Activated T-cell treated with anti-CD3 and anti-CD28 coated beads, Interleukin-2, amount 50 U/mL, for 24 hours (primary cell): ENCODE data around the gene KIF25.

ENCODE experiments used
- DNase-seq: peaks from one replicate; pipeline ENCODE4 v3.0.0-alpha.2; 2020
- H3K27ac Mint-ChIP-seq: 2 replicates; pipeline ENCODE4 v1.8.0; 2020; ENCODE audit warnings: mild to moderate bottlenecking, mixed read lengths
- H3K27me3 Mint-ChIP-seq: 2 replicates; pipeline ENCODE4 v1.8.0; 2020; ENCODE audit warnings: mixed read lengths
- H3K36me3 Mint-ChIP-seq: 2 replicates; pipeline ENCODE4 v1.8.0; 2020; ENCODE audit warnings: low read depth, mixed read lengths
- H3K4me1 Mint-ChIP-seq: 2 replicates; pipeline ENCODE4 v1.8.0; 2020; ENCODE audit warnings: low read depth, mixed read lengths
- H3K4me3 Mint-ChIP-seq: 2 replicates; pipeline ENCODE4 v1.8.0; 2020; ENCODE audit warnings: mild to moderate bottlenecking, moderate library complexity, mixed read lengths
- H3K9me3 Mint-ChIP-seq: 2 replicates; pipeline ENCODE4 v1.8.0; 2020; ENCODE audit warnings: mixed read lengths

Gene KIF25

DNA sequence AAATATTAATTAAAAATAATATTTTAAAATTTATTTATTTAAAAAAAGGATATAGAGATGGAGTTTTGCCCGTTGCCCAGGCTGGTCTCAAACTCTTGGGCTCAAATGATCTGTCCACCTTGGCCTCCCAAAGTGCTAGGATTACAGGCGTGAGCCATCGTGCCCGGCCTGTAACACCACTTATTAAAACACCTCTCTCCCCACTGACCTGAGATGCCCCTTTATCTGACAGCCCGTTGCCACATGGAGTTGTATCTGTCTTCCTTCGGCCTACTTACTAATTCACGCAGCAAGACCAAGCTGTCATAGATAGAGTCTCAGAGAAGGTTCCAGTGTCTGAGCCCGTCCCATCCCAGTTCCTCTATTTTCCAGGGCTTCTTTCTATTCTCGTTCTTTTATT lies 30.7 kb downstream of the KIF25 start:
- DNase-seq: no peak
- Mint-ChIP-seq H3K27me3 (peaks cover 44% of the 10 kb centered on the region), H3K4me3 (no peak overlapping the region), H3K36me3 (no peaks in the 10 kb centered on the region), H3K27ac (no peak overlapping the region), H3K4me1 (no peaks in the 10 kb centered on the region), H3K9me3 (no peaks in the 10 kb centered on the region)

DNA sequence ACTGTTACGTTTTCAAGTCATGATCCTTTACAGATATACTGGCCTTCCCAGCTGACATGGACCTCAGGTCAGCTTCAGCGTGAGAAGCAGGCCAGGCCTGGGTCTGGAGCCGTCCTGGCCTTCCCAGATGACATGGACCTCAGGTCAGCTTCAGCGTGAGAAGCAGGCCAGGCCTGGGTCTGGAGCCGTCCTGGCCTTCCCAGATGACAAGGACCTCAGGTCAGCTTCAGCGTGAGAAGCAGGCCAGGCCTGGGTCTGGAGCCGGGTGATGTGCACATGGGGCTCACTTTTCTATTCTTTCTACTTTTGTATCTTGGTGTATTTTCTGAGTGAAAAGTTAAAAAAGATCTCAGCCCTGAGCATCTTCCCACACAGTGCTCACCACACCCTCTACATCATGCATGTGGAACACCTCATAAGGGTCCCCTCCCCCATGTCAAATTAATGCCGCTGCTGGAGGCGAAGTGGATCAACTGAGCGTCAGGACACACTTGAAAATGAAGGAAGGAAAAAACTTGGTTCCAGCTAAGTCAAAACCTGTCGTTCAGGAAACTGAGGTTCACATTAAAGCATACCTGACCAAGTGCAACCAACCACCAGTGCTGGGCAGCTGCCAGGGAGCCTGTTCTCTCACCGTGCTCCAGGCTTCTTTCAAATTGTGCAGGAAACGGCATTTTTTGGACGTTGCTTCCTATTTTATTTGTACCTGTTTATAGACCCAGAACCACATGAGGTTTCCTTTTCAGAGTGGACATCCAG lies 32.2 kb downstream of the KIF25 start:
- H3K9me3 Mint-ChIP-seq: no peaks in the 10 kb centered on the region
- H3K4me3 Mint-ChIP-seq: no peak overlapping the region
- peaks cover 57% of the 10 kb centered on the region for H3K27me3 Mint-ChIP-seq
- H3K27ac Mint-ChIP-seq: no peak overlapping the region
- H3K4me1 Mint-ChIP-seq: no peaks in the 10 kb centered on the region
- no peaks in the 10 kb centered on the region for H3K36me3 Mint-ChIP-seq
- DNase-seq: no peak

DNA sequence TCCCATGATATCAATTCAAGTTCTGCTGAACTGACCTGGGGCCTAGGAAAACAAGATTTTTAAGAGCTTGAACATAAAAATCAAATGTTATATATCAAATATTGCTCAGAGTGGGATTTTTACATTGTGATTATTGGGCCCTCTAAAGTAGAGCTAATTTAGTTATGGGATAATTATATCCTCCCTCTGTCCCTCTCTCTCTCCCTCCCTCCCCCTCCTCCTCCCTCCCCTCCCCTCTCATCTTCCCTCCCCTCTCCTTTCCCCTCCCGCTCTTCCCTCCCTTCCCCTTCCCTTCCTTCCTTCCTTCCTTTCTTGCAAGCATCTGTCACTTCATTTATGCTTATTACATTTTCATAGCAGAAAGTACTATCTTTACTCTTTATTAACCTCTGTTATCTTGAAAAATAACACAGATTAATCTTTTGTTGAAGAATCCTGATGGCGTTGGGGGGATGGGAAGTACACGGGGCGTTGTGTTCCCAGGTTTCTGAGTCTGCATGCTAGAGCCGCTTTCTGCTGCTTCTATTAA lies 32.8 kb downstream of the KIF25 start:
- Mint-ChIP-seq H3K4me3 (no peak overlapping the region), H3K4me1 (peaks cover 6% of the 10 kb centered on the region), H3K27me3 (peaks cover 61% of the 10 kb centered on the region), H3K27ac (no peak overlapping the region), H3K36me3 (no peaks in the 10 kb centered on the region), H3K9me3 (no peaks in the 10 kb centered on the region)
- DNase-seq: no peak

DNA sequence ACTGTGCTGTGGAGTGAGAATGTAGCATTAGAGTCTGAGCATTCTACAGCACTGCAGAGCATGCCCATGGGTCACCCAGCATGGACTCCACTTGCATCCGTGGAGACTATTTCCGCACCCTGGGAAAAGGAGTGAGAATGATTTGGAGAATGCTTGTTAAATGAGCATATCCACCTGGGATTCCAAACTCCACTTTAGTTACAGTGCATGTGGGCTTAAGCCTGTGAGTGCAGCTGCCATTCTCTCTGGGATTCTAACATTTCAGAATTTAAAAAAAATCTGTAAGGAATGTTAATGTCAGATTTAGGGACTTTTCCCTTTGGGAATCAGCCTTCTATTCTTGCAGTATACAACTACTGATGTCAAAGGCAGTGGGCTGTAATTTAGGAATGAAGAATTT lies 33.4 kb downstream of the KIF25 start:
- Mint-ChIP-seq H3K4me3 (no peak overlapping the region), H3K4me1 (peaks cover 11% of the 10 kb centered on the region), H3K27ac (no peak overlapping the region), H3K36me3 (no peaks in the 10 kb centered on the region), H3K9me3 (no peaks in the 10 kb centered on the region), H3K27me3 (peaks cover 62% of the 10 kb centered on the region)
- no peak for DNase-seq

DNA sequence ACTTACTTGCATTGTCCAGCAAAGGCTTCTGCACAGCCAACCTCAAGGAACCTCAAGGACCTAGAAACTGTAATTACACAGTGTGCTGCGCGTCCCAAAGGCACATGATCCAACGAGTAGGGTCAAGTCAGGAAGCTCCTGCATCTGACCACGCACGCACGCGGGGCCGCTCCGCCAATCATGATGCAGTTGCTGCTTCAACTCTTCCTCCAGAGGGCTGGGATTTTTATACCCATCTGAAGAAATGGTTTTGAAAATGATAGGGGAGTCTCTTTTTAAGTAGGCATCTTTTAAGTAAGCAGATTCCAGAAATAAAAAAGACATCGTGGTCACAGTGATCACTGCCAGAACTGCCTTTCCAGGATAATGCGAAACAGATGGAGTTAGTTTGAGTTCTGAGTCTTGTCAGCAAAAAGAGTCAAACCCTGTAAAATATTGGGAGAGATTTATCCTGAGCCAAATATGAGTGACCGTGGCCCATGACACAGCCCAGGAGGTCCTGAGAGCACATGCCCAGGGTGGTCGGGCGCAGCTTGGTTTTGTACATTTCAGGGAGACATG lies 34.0 kb downstream of the KIF25 start:
- no peaks in the 10 kb centered on the region for H3K9me3 Mint-ChIP-seq
- H3K36me3 Mint-ChIP-seq: no peaks in the 10 kb centered on the region
- H3K27ac Mint-ChIP-seq: no peak overlapping the region
- peaks cover 65% of the 10 kb centered on the region for H3K27me3 Mint-ChIP-seq
- H3K4me1 Mint-ChIP-seq: peaks cover 13% of the 10 kb centered on the region
- H3K4me3 Mint-ChIP-seq: no peak overlapping the region
- no peak for DNase-seq

DNA sequence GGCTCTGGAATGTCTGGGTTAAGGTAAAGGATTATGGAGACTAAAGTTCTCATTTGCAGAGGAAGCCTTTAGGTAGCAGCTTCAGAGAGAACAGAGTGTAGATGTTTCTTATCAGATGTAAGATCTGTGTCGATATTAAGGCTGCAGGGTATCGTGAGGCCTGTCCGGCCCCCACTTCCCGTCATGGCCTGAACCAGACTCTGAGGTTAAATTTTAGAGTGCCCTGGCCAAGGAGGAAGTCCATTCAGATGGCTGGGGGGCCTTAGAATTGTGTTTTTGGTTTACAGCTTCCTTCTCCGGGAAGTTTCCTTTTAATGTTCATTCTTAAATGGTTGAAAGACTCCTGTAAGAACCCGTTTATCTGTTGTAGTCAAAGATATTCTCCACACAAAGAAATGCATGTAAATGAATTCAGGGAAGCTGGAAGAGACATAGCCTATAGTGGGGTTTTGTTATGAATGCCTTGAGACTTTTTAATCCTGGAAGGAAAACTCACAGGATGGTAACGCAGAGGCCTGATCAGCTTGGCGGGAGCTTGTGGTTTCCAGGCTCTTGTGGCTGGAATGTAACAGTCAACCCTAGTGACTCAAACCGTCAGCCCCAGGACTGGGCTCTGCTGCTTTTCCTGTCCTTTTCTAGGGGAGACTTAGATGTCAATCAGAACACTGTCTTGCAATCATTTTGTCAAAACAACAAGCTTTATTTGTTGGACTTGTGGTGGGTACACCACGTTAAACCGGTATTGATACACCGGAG lies 34.7 kb downstream of the KIF25 start:
- no peak overlapping the region for H3K4me3 Mint-ChIP-seq
- DNase-seq: no peak
- H3K4me1 Mint-ChIP-seq: peaks cover 13% of the 10 kb centered on the region
- peaks cover 66% of the 10 kb centered on the region for H3K27me3 Mint-ChIP-seq
- no peaks in the 10 kb centered on the region for H3K9me3 Mint-ChIP-seq
- no peaks in the 10 kb centered on the region for H3K36me3 Mint-ChIP-seq
- H3K27ac Mint-ChIP-seq: no peak overlapping the region

DNA sequence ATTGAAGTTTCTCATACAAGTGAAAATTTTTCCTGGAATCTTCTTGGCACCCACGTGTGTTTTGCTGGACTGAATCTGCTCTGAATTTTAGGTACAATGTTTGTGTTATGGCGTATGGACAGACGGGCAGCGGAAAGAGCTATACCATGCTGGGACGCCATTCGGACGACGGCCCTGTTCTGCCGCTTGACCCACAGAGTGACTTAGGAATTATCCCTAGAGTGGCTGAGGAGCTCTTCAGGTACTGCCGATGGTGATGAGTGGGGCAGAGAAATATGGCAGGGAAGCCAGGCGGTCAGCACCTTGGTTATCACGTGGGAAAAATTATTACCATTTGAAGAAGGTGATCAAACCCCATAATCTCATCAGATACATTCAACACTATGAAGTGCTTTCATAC lies 36.3 kb downstream of the KIF25 start:
- H3K4me3 Mint-ChIP-seq: no peak overlapping the region

DNA sequence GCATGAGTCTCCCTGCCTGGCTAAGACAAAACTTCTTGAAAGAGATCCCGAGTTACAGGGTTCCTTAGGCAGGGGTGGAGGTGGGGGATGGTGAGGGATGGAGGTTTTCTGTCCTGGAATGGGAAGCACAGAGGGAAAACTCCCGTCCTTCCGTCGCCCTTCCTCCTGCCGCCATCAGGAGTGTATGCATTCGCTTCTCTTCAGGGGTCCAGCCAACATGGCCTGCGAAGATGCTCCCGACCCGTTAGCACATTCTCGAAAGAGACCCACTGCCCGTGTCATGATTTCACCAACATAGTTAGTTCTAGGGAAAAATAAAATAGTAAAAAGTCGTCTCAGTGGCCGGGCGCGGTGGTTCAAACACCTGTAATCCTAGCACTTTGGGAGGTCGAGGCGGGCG lies 37.1 kb downstream of the KIF25 start:
- no peak for DNase-seq
- Mint-ChIP-seq H3K27ac (no peak overlapping the region), H3K27me3 (peaks cover 80% of the 10 kb centered on the region), H3K4me3 (no peak overlapping the region), H3K36me3 (peaks cover 2% of the 10 kb centered on the region), H3K4me1 (peaks cover 13% of the 10 kb centered on the region), H3K9me3 (peaks cover 14% of the 10 kb centered on the region)

More for the DNA sequence above, 36.3 kb downstream of the KIF25 start:
- H3K9me3 Mint-ChIP-seq: peaks cover 11% of the 10 kb centered on the region
- H3K4me1 Mint-ChIP-seq: peaks cover 13% of the 10 kb centered on the region
- peaks cover 80% of the 10 kb centered on the region for H3K27me3 Mint-ChIP-seq
- peaks cover 1% of the 10 kb centered on the region for H3K36me3 Mint-ChIP-seq
- DNase-seq: no peak
- no peak overlapping the region for H3K27ac Mint-ChIP-seq

DNA sequence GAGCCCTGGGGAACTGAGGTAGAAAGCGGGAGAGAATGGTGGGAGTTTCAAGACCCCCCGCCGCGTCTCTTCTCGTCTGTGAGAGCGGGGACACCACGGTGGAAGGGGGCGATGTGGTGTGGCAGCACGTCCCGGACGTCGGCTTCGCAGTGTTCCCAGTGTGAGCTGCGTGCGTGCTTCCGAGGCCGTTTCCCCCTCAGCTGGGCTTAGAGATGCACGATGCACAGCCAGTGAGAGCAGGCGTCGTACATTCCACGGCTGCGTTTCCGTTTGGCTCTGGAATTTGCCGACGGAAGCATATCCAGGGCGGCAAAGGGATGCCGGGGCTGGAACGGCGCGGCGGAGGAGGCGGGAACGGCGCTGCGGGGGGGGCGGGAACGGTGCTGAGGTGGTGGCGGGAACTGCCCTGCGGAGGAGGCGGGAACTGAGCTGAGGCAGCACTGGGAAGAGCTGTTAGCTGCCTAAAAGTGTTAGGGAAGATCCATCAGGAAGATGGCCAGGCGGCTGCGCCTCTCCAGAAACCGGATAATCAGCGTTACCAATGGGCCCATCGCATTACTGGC lies 37.7 kb downstream of the KIF25 start:
- H3K36me3 Mint-ChIP-seq: peaks cover 4% of the 10 kb centered on the region
- H3K27ac Mint-ChIP-seq: no peak overlapping the region
- H3K4me3 Mint-ChIP-seq: peak overlapping the region; percentile 50
- H3K4me1 Mint-ChIP-seq: peaks cover 13% of the 10 kb centered on the region
- DNase-seq: no peak
- H3K9me3 Mint-ChIP-seq: peaks cover 19% of the 10 kb centered on the region
- H3K27me3 Mint-ChIP-seq: peaks cover 77% of the 10 kb centered on the region

DNA sequence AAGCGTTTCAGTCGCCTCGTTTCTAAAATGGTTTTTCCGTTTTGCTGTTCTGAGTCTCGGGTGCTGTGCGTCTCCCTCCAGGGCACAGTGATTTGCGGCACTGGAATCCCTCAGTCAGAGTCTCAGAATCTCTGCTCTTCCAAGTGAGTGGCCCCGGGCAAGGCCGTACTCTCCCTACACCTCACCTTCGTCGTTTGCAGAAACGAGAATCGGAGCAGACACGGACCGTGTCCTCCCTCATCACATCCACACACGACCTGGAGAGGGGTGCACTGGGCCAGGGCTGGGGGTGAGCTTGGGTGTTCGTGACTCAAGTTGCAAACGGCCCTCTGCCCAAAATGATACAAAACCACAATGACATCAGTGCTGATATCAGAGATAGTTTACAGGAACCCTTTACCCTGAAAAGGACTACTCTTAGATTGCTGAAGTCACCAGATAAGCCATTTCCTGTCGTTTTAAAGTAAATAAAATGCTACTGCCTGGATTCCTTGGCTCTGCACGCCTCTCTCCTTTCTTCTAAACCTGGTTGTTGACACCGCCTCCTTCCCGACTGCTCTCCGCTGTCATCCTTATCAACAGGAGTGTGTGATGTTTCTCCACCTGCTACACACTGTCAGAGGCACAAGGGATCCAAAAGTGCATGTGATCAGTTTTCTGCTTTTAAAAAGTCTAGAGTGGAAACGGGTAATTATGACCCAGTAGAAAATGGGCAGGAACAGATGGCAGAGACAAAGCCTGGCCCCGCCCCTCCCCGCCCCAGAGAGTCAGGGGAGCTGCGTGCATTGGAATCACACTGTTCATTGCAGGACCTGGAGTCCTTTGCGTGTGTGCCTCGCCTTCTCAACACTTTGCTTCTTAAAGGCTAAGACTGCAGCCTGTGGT lies 38.4 kb downstream of the KIF25 start:
- Mint-ChIP-seq H3K9me3 (peaks cover 22% of the 10 kb centered on the region), H3K4me3 (peak overlapping the region; percentile 50), H3K4me1 (peaks cover 13% of the 10 kb centered on the region), H3K36me3 (peaks cover 4% of the 10 kb centered on the region), H3K27me3 (peaks cover 74% of the 10 kb centered on the region), H3K27ac (no peak overlapping the region)
- no peak for DNase-seq

DNA sequence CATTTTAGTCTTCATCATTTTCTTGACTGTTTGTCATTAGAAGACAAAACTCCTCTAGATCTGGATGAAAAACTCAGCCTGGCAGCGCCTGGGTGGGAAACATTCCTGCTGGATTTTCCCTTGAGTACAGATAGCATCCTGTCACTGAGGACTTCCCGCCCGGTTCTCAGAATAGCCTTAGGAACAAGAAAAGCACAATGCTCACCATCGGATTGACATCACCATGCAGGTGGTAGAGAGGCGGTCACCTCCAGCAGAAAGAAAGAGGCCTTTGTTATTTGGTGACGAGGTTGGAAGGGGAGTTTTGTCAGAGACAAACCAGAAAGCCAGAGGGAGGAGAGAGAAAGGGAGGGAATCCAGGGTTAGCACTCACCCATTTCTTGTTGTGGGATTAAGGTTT lies 39.8 kb downstream of the KIF25 start:
- Mint-ChIP-seq H3K9me3 (peaks cover 22% of the 10 kb centered on the region), H3K27me3 (peaks cover 60% of the 10 kb centered on the region), H3K4me3 (no peak overlapping the region), H3K27ac (no peak overlapping the region), H3K36me3 (peaks cover 4% of the 10 kb centered on the region), H3K4me1 (peaks cover 13% of the 10 kb centered on the region)
- DNase-seq: no peak

DNA sequence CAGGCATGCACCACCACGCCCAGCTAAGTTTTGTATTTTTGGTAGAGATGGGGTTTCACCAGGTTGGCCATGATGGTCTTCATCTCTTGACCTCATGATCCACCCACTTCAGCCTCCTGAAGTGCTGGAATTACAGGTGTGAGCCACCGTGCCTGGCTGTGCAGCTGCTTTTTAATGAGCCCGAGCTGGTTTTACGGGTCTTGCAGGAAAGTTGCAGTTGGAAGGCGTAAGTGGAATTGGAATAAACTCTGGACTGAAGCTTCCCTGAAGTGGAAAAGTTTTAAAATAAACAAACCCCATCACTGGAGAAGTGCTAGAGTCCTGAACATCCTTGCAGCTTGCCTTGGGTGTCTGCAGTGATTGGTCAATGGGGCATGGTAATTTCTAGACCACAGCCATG lies 40.4 kb downstream of the KIF25 start:
- H3K27ac Mint-ChIP-seq: no peak overlapping the region
- H3K4me1 Mint-ChIP-seq: peaks cover 13% of the 10 kb centered on the region
- H3K27me3 Mint-ChIP-seq: peaks cover 55% of the 10 kb centered on the region
- no peak for DNase-seq
- peaks cover 4% of the 10 kb centered on the region for H3K36me3 Mint-ChIP-seq
- no peak overlapping the region for H3K4me3 Mint-ChIP-seq
- peaks cover 22% of the 10 kb centered on the region for H3K9me3 Mint-ChIP-seq

DNA sequence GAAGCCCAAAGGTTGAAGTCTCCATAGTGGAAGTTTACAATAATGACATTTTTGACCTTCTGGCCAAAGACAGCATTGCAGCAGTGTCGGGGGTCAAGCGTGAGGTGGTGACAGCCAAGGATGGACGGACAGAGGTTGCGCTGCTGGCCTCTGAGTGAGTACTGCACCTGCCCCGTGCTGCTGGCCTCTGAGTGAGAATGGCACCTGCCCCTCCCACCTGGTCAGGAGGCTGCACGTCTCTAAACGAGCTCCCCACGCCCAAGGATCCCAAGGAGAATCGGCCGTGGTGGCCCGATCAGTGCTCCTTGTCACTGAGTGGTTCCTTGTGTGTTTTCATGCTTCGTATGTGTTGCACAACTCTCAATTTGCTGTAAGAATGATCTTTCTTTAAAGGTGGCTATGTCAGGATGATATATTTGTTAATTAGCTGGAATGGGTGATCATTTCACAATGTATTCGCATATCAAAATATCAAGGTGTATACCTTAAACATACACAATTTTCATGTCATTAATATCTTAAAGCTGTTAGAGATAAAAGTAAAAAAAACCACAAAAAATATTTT lies 41.2 kb downstream of the KIF25 start:
- no peak overlapping the region for H3K27ac Mint-ChIP-seq
- H3K9me3 Mint-ChIP-seq: peaks cover 22% of the 10 kb centered on the region
- peaks cover 4% of the 10 kb centered on the region for H3K36me3 Mint-ChIP-seq
- peaks cover 48% of the 10 kb centered on the region for H3K27me3 Mint-ChIP-seq
- H3K4me1 Mint-ChIP-seq: peaks cover 13% of the 10 kb centered on the region
- no peak overlapping the region for H3K4me3 Mint-ChIP-seq
- DNase-seq: no peak
